ENCODE measurements around the gene CBX5.
"Not testable (repeated sequence)": the region's sequence is repeated elsewhere in the genome, so short reads cannot be mapped to it uniquely, and the experiment has no call there.

The CBX5 gene

GRCh38 chr12:54286042-54287030 lies 6.4 kb upstream of the CBX5 start:
- peak overlapping the region in 1 of 2 experiments; percentile 76 for H3K27ac ChIP-seq (ENCODE audit: insufficient read depth in 1 of 2, low read depth in 1 of 2, low read length in 2 of 2, poor library complexity in 1 of 2, severe bottlenecking in 2 of 2)
- H3K4me1 ChIP-seq (ENCODE audit: control extremely low read depth in 1 of 4, control insufficient read depth in 4 of 4, insufficient read depth in 4 of 4, low read length in 3 of 4) = peaks cover 30 to 87% (median 74%) of the 10 kb centered on the region in 4 experiments
- no peaks in the 10 kb centered on the region for H3K9me3 ChIP-seq (ENCODE audit: control extremely low read depth in 1 of 5, control insufficient read depth in 4 of 5, insufficient read depth in 2 of 5, low read depth in 1 of 5, low read length in 4 of 5)
- POLR2A ChIA-PET = interaction anchor here (0.6 to 1.3 kb wide), 5 partner anchors 10 to 48 kb away, joined by 3 to 4 read pairs (median 3); no protein-coding TSS in a partner anchor
- peak in 2 of 3 donors; percentile 42 to 44 for DNase-seq
- peaks cover 13 to 86% (median 53%) of the 10 kb centered on the region in 4 experiments for H3K36me3 ChIP-seq (ENCODE audit: control insufficient read depth in 4 of 4, insufficient read depth in 4 of 4, low read length in 3 of 4)
- CTCF ChIA-PET = interaction anchor here (0.8 to 3.5 kb wide), 20 partner anchors 9 to 94 kb away, joined by 3 to 24 read pairs (median 6); partner anchors contain the start of gene COPZ1
- H3K4me3 ChIP-seq (ENCODE audit: control insufficient read depth in 1 of 7, extremely low read depth in 1 of 7, insufficient read depth in 4 of 7, low read depth in 2 of 7, low read length in 6 of 7) = peak overlapping the region in 3 of 7 experiments; percentile 23 to 42 (median 26)
- WGBS (ENCODE audit: insufficient coverage) = 62% methylated on average over 8 of the region's 12 CpGs
- H3K27me3 ChIP-seq (replicated peaks in 2 of 5; ENCODE audit: control insufficient read depth in 4 of 5, insufficient read depth in 5 of 5, low read length in 4 of 5) = no peaks in the 10 kb centered on the region

GRCh38 chr12:54285150-54286041 lies 5.5 kb upstream of the CBX5 start:
- Histone ChIP-seq H3K4me1 (ENCODE audit: control extremely low read depth in 1 of 4, control insufficient read depth in 4 of 4, insufficient read depth in 4 of 4, low read length in 3 of 4) (peaks cover 30 to 82% (median 66%) of the 10 kb centered on the region in 4 experiments), H3K4me3 (ENCODE audit: control insufficient read depth in 1 of 7, extremely low read depth in 1 of 7, insufficient read depth in 4 of 7, low read depth in 2 of 7, low read length in 6 of 7) (peak overlapping the region in 5 of 7 experiments; percentile 26 to 68 (median 53)), H3K27me3 (replicated peaks in 2 of 5; ENCODE audit: control insufficient read depth in 4 of 5, insufficient read depth in 5 of 5, low read length in 4 of 5) (no peaks in the 10 kb centered on the region), H3K9me3 (ENCODE audit: control extremely low read depth in 1 of 5, control insufficient read depth in 4 of 5, insufficient read depth in 2 of 5, low read depth in 1 of 5, low read length in 4 of 5) (no peaks in the 10 kb centered on the region), H3K27ac (ENCODE audit: insufficient read depth in 1 of 2, low read depth in 1 of 2, low read length in 2 of 2, poor library complexity in 1 of 2, severe bottlenecking in 2 of 2) (peak overlapping the region in 1 of 2 experiments; percentile 76), H3K36me3 (ENCODE audit: control insufficient read depth in 4 of 4, insufficient read depth in 4 of 4, low read length in 3 of 4) (peaks cover 13 to 78% (median 49%) of the 10 kb centered on the region in 4 experiments)
- CTCF ChIA-PET = interaction anchor here (0.9 to 3.5 kb wide), 18 partner anchors 8 to 94 kb away, joined by 3 to 25 read pairs (median 8); partner anchors contain the start of gene COPZ1
- peak in 2 of 3 donors; percentile 50 to 55 for DNase-seq
- WGBS (ENCODE audit: insufficient coverage) = 94% methylated on average over 1 of the region's 5 CpGs
- POLR2A ChIA-PET = interaction anchor here (0.6 to 1.8 kb wide), 3 partner anchors 10 to 49 kb away, joined by 3 to 5 read pairs (median 4); partner anchors contain the start of gene COPZ1

DNA sequence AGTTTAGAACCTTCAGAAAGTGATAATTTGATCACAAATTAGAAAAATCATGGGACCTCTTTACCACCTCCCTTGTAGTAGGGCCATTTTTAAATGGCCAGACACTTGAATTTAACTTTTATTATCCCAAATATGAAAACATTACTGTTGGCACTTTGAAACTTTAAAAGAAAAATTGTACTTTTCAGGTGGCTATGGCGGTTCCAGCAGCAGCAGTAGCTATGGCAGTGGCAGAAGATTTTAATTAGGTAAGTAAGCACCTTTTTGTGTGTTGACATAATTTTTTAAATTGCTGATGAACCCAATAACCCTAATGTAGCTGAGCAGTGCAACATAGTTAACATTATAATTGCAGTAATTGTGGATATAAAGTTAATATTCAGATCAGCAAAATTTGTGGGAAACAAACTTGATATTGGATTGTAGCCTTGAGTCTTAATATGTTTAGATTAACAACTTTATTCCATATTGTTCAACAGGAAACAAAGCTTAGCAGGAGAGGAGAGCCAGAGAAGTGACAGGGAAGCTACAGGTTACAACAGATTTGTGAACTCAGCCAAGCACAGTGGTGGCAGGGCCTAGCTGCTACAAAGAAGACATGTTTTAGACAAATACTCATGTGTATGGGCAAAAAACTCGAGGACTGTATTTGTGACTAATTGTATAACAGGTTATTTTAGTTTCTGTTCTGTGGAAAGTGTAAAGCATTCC lies 4.3 kb upstream of the CBX5 start:
- POLR2A ChIA-PET = interaction anchor here (1.8 kb wide), 1 partner anchor 41 kb away, joined by 5 read pairs; the partner anchor contains the start of gene COPZ1
- Histone ChIP-seq H3K4me1 (ENCODE audit: control extremely low read depth in 1 of 4, control insufficient read depth in 4 of 4, insufficient read depth in 4 of 4, low read length in 3 of 4) (peaks cover 30 to 74% (median 55%) of the 10 kb centered on the region in 4 experiments), H3K36me3 (ENCODE audit: control insufficient read depth in 4 of 4, insufficient read depth in 4 of 4, low read length in 3 of 4) (peaks cover 13 to 70% (median 47%) of the 10 kb centered on the region in 4 experiments), H3K4me3 (ENCODE audit: control insufficient read depth in 1 of 7, extremely low read depth in 1 of 7, insufficient read depth in 4 of 7, low read depth in 2 of 7, low read length in 6 of 7) (peak overlapping the region in 6 of 7 experiments; percentile 88 to 99 (median 96)), H3K27ac (ENCODE audit: insufficient read depth in 1 of 2, low read depth in 1 of 2, low read length in 2 of 2, poor library complexity in 1 of 2, severe bottlenecking in 2 of 2) (peak overlapping the region in 1 of 2 experiments; percentile 99)
- H3K9me3 ChIP-seq (ENCODE audit: control extremely low read depth in 1 of 5, control insufficient read depth in 4 of 5, insufficient read depth in 2 of 5, low read depth in 1 of 5, low read length in 4 of 5); H3K27me3 ChIP-seq (replicated peaks in 2 of 5; ENCODE audit: control insufficient read depth in 4 of 5, insufficient read depth in 5 of 5, low read length in 4 of 5); DNase-seq: not testable (repeated sequence)
- 29% methylated on average over 1 of the region's 2 CpGs for WGBS (ENCODE audit: insufficient coverage)
- CTCF ChIA-PET = interaction anchor here (0.9 to 3.5 kb wide), 14 partner anchors 10 to 95 kb away, joined by 3 to 25 read pairs (median 4); partner anchors contain the start of gene COPZ1

DNA sequence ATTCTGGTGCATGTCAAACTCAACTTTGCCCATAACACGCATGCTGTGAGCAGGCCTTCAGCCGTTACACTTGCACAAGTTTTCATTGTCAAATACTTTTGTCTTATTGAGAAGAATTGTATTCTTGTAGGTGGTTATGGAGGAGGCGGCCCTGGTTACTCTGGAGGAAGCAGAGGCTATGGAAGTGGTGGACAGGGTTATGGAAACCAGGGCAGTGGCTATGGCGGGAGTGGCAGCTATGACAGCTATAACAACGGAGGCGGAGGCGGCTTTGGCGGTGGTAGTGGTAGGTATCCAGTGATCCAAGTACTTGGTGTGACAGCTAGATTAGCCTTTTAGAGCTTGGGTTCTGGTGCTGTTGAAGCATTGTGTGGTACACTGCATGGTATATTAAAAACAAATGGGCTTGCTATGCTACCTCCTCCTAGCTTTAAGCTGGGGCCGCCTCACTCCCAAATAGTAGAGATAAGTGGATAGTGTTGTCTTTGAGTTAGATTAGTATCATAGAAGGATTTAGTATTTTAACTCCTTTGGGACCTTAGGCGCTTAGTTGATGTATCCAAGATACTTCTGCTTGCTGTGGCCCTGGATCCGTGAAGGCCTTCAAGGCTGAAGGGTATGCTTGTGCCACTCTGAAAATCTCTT lies 3.1 kb upstream of the CBX5 start:
- Histone ChIP-seq H3K36me3 (ENCODE audit: control insufficient read depth in 4 of 4, insufficient read depth in 4 of 4, low read length in 3 of 4) (peaks cover 13 to 67% (median 42%) of the 10 kb centered on the region in 4 experiments), H3K9me3 (ENCODE audit: control extremely low read depth in 1 of 5, control insufficient read depth in 4 of 5, insufficient read depth in 2 of 5, low read depth in 1 of 5, low read length in 4 of 5) (no peaks in the 10 kb centered on the region), H3K27ac (ENCODE audit: insufficient read depth in 1 of 2, low read depth in 1 of 2, low read length in 2 of 2, poor library complexity in 1 of 2, severe bottlenecking in 2 of 2) (peak overlapping the region in 1 of 2 experiments; percentile 99), H3K4me1 (ENCODE audit: control extremely low read depth in 1 of 4, control insufficient read depth in 4 of 4, insufficient read depth in 4 of 4, low read length in 3 of 4) (peaks cover 40 to 75% (median 51%) of the 10 kb centered on the region in 4 experiments), H3K27me3 (replicated peaks in 2 of 5; ENCODE audit: control insufficient read depth in 4 of 5, insufficient read depth in 5 of 5, low read length in 4 of 5) (no peaks in the 10 kb centered on the region), H3K4me3 (ENCODE audit: control insufficient read depth in 1 of 7, extremely low read depth in 1 of 7, insufficient read depth in 4 of 7, low read depth in 2 of 7, low read length in 6 of 7) (peak overlapping the region in 6 of 7 experiments; percentile 88 to 99 (median 96))
- DNase-seq = no peak
- WGBS (ENCODE audit: insufficient coverage) = 70% methylated on average over 6 of the region's 11 CpGs
- ChIA-PET POLR2A (interaction anchor here (1.8 kb wide), 1 partner anchor 42 kb away, joined by 5 read pairs; the partner anchor contains the start of gene COPZ1), CTCF (interaction anchor here (0.7 to 2.7 kb wide), 7 partner anchors 11 to 88 kb away, joined by 3 to 25 read pairs (median 4); partner anchors contain the start of gene COPZ1)

- ChIA-PET POLR2A (interaction anchor here (0.6 to 3.1 kb wide), 5 partner anchors 11 to 156 kb away, joined by 3 to 18 read pairs (median 5); no protein-coding TSS in a partner anchor), CTCF (interaction anchor here (0.8 to 2.7 kb wide), 6 partner anchors 11 to 97 kb away, joined by 4 to 18 read pairs (median 5); partner anchors contain the start of gene COPZ1)
- not testable (repeated sequence) for H3K9me3 ChIP-seq (ENCODE audit: control extremely low read depth in 1 of 5, control insufficient read depth in 4 of 5, insufficient read depth in 2 of 5, low read depth in 1 of 5, low read length in 4 of 5); H3K27me3 ChIP-seq (replicated peaks in 2 of 5; ENCODE audit: control insufficient read depth in 4 of 5, insufficient read depth in 5 of 5, low read length in 4 of 5); DNase-seq
- WGBS (ENCODE audit: insufficient coverage) = 0% methylated on average over 1 of the region's 4 CpGs
- Histone ChIP-seq H3K27ac (ENCODE audit: insufficient read depth in 1 of 2, low read depth in 1 of 2, low read length in 2 of 2, poor library complexity in 1 of 2, severe bottlenecking in 2 of 2) (peak overlapping the region; percentile 99), H3K4me3 (ENCODE audit: control insufficient read depth in 1 of 7, extremely low read depth in 1 of 7, insufficient read depth in 4 of 7, low read depth in 2 of 7, low read length in 6 of 7) (peak overlapping the region in 6 of 7 experiments; percentile 88 to 99 (median 96)), H3K36me3 (ENCODE audit: control insufficient read depth in 4 of 4, insufficient read depth in 4 of 4, low read length in 3 of 4) (peaks cover 11 to 57% (median 35%) of the 10 kb centered on the region in 4 experiments), H3K4me1 (ENCODE audit: control extremely low read depth in 1 of 4, control insufficient read depth in 4 of 4, insufficient read depth in 4 of 4, low read length in 3 of 4) (peaks cover 48 to 81% (median 55%) of the 10 kb centered on the region in 4 experiments)
Observed at GRCh38 chr12:54281694-54282093, 1.8 kb upstream of the CBX5 start.
